GM23338 (cell line): ENCODE measurements around the gene SNHG17. TPM values are rescaled to one million over a fixed set of nuclear protein-coding genes. Genes with fewer than 3 reads are reported as not detected.

Experiments used
- ATAC-seq: fragments of 200-7000 bp; cut with Tn5 transposase; 3 replicates; pipeline ENCODE4 v1.9.1; 2020
- DNase-seq: peaks from one replicate; pipeline ENCODE4 v3.0.0-alpha.2; 2015; ENCODE audit warnings: low spot score
- H2AFZ ChIP-seq: fragments of 200-600 bp; sonication (generic); 2 replicates; pipeline ENCODE4 v1.8.0; 2016; ENCODE audit warnings: antibody characterized with exemption, mild to moderate bottlenecking, moderate library complexity
- H3F3A ChIP-seq: fragments of 200-600 bp; sonication (generic); replicated peaks from 2 replicates; pipeline ENCODE4 v1.8.0; 2017; ENCODE audit warnings: antibody characterized with exemption, mixed run types, low read depth
- H3K27ac ChIP-seq: fragments of 200-600 bp; sonication (generic); 2 replicates; pipeline ENCODE4 v1.6.1; 2016; ENCODE audit warnings: low read depth
- H3K27me3 ChIP-seq: fragments of 200-600 bp; sonication (generic); 2 replicates; pipeline ENCODE4 v1.8.0; 2016; ENCODE audit warnings: mild to moderate bottlenecking, mixed run types, moderate library complexity; ENCODE audit not compliant: insufficient read depth
- H3K36me3 ChIP-seq: fragments of 200-600 bp; sonication (generic); 2 replicates; pipeline ENCODE4 v1.8.0; 2016; ENCODE audit warnings: mild to moderate bottlenecking; ENCODE audit not compliant: insufficient read depth
- H3K4me1 ChIP-seq: fragments of 200-600 bp; sonication (generic); 2 replicates; pipeline ENCODE4 v1.8.0; 2016; ENCODE audit warnings: mild to moderate bottlenecking, moderate library complexity; ENCODE audit not compliant: insufficient read depth
- H3K4me2 ChIP-seq: fragments of 200-600 bp; sonication (generic); 2 replicates; pipeline ENCODE4 v1.7.1; 2017; ENCODE audit warnings: mixed run types
- H3K4me3 ChIP-seq: fragments of 200-600 bp; sonication (generic); 2 replicates; pipeline ENCODE4 v1.6.1; 2016; ENCODE audit warnings: mixed run types
- H3K79me2 ChIP-seq: fragments of 200-600 bp; sonication (generic); replicated peaks from 2 replicates; pipeline ENCODE4 v1.8.0; 2017; ENCODE audit warnings: mild to moderate bottlenecking; ENCODE audit not compliant: insufficient read depth
- H3K9me2 ChIP-seq: fragments of 200-600 bp; sonication (generic); 2 replicates; pipeline ENCODE4 v1.8.0; 2017; ENCODE audit not compliant: insufficient read depth
- H4K20me1 ChIP-seq: fragments of 200-600 bp; sonication (generic); replicated peaks from 2 replicates; pipeline ENCODE4 v1.8.0; 2017; ENCODE audit warnings: mild to moderate bottlenecking; ENCODE audit not compliant: insufficient read depth
- H3K27ac Mint-ChIP-seq: 2 replicates; pipeline ENCODE4 v1.8.0; 2020; ENCODE audit warnings: inconsistent platforms, mild to moderate bottlenecking, moderate library complexity, mixed read lengths
- H3K27me3 Mint-ChIP-seq: 3 replicates; pipeline ENCODE4 v1.8.0; 2022; ENCODE audit warnings: low read depth, mild to moderate bottlenecking, moderate library complexity, mixed read lengths, inconsistent platforms; ENCODE audit not compliant: insufficient read depth, poor library complexity
- H3K36me3 Mint-ChIP-seq: 3 replicates; pipeline ENCODE4 v1.8.0; 2021; ENCODE audit warnings: low read depth, mild to moderate bottlenecking, inconsistent platforms, moderate library complexity, mixed read lengths
- H3K4me1 Mint-ChIP-seq: 3 replicates; pipeline ENCODE4 v1.8.0; 2020; ENCODE audit warnings: mild to moderate bottlenecking, inconsistent platforms, mixed read lengths
- H3K4me3 Mint-ChIP-seq: 3 replicates; pipeline ENCODE4 v1.8.0; 2021; ENCODE audit warnings: moderate library complexity, mild to moderate bottlenecking, inconsistent platforms, mixed read lengths
- H3K9me3 Mint-ChIP-seq: 3 replicates; pipeline ENCODE4 v1.8.0; 2020; ENCODE audit warnings: moderate library complexity, mild to moderate bottlenecking, inconsistent platforms, mixed read lengths
- CREB1 ChIP-seq: fragments of 250-450 bp; sonication (Bioruptor Pico); IDR thresholded peaks from 2 replicates; pipeline ENCODE4 v1.5.0; 2020; ENCODE audit warnings: low read depth, mild to moderate bottlenecking, moderate library complexity
- CTCF ChIP-seq, 2 experiments: fragments of 200-600 bp in 1 of 2; sonication (generic) in 1 of 2; conservative IDR thresholded peaks; 2 replicates each; pipeline versions ENCODE4 v1.5.1 to v1.6.1; 2016 to 2017; ENCODE audit warnings: antibody characterized with exemption in 2 of 2, low read depth in 2 of 2, mild to moderate bottlenecking in 2 of 2, moderate library complexity in 1 of 2
- EZH2 ChIP-seq: fragments of 200-600 bp; sonication (generic); IDR thresholded peaks from one replicate; pipeline ENCODE4 v1.8.0; 2017; ENCODE audit warnings: antibody characterized with exemption, mild to moderate bottlenecking, low read depth; ENCODE audit not compliant: unreplicated experiment
- JUNB ChIP-seq: IDR thresholded peaks from one replicate; pipeline ENCODE4 v1.6.1; 2016; ENCODE audit warnings: antibody characterized with exemption; ENCODE audit not compliant: unreplicated experiment
- NANOG ChIP-seq: IDR thresholded peaks from 2 replicates; pipeline ENCODE4 v1.6.1; 2016; ENCODE audit warnings: antibody characterized with exemption, borderline replicate concordance
- polyA plus RNA-seq: library from polyadenylated mRNA; unstranded; fragments of >200 nt; fragmentation: Nextera tagmentation; extraction: Ambion mirVana; gene quantifications from 2 replicates; pipeline ENCODE4 v1.2.1, GENCODE V29; 2016
- total RNA-seq: library from RNA; depleted of rRNA; stranded (reverse); fragments of >200 nt; shearing (Covaris generic); gene quantifications from 2 replicates; pipeline ENCODE4 v1.2.3, GENCODE V29; 2014
- TF ChIP-seq, protein P1 (sequence below): IDR thresholded peaks from one replicate; pipeline ENCODE4 v1.6.1; 2018; ENCODE audit warnings: antibody characterized with exemption; ENCODE audit not compliant: unreplicated experiment
- TF ChIP-seq, protein P2 (sequence below): fragments of 250-450 bp; sonication (Bioruptor Pico); IDR thresholded peaks from 2 replicates; pipeline ENCODE4 v1.5.0; 2020; ENCODE audit warnings: mild to moderate bottlenecking, moderate library complexity

SNHG17 gene
- total and polyA plus RNA-seq, 2 experiments from 2014 or later, result 25.4 to 76.1 TPM

- Histone ChIP-seq H3K9me2 (no peaks in the 10 kb centered on the region), H3K27me3 (no peaks in the 10 kb centered on the region), H3F3A (no peaks in the 10 kb centered on the region), H3K36me3 (no peaks in the 10 kb centered on the region), H3K4me1 (peaks cover 6% of the 10 kb centered on the region), H4K20me1 (no peaks in the 10 kb centered on the region), H2AFZ (no peak overlapping the region), H3K79me2 (0 out of 2 replicates have a peak, but pooled peaks cover 5% of the 10 kb centered on the region), H3K27ac (no peak overlapping the region), H3K4me2 (no peak overlapping the region), H3K4me3 (no peak overlapping the region)
- ATAC-seq, result no peak
- Mint-ChIP-seq H3K4me1 (peaks cover 18% of the 10 kb centered on the region), H3K9me3 (no peaks in the 10 kb centered on the region), H3K27ac (no peak overlapping the region), H3K36me3 (peaks cover 22% of the 10 kb centered on the region), H3K4me3 (no peak overlapping the region), H3K27me3 (peaks cover 15% of the 10 kb centered on the region)
- no peak for DNase-seq
- TF ChIP-seq CREB1 (CRISPR knock-in tag) (no peak), CTCF (conservative IDR thresholded peaks at IDR 0.05; ENCODE audit: low read depth in 2 of 2) (no peak), EZH2 (no peak), NANOG (no peak)
Measured at GRCh38 chr20:38445381-38445796, 10.3 kb upstream of the SNHG17 start.

DNA sequence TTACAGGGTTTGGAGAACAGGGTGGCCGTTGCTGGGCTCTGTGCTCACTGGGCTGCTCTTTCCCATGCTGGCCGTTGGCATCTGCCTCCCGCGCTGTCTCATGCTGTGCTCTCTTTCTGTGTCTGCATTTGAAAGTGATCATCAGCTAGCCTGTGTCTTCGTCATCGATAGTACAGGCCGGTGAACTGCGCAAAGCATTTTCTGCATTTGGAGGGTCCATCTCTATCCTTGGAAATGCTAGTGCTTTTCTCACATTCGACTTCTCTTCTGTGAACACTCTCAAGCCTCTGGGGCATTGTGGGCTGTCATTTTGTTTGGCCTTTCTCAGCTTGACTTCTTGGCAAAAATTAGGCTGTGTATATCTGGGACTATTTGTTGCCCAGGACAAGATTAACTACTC lies 6.8 kb upstream of the SNHG17 start:
- H3K4me2 ChIP-seq, result no peak overlapping the region
- H2AFZ ChIP-seq, result peak overlapping the region; percentile 70; the same call in 1 of the 2 replicates
- H3K27ac ChIP-seq, result no peak overlapping the region
- Mint-ChIP-seq H3K4me3 (no peak overlapping the region), H3K27me3 (peaks cover 8% of the 10 kb centered on the region), H3K9me3 (no peaks in the 10 kb centered on the region), H3K36me3 (no peaks in the 10 kb centered on the region), H3K4me1 (peaks cover 8% of the 10 kb centered on the region; the same call in 1 of the 3 replicates), H3K27ac (no peak overlapping the region)
- DNase-seq (no peak), ATAC-seq (peak; percentile 15; the same call in 2 of the 3 replicates)
- no peaks in the 10 kb centered on the region for H4K20me1 ChIP-seq
- H3K4me1 ChIP-seq, result no peaks in the 10 kb centered on the region
- no peaks in the 10 kb centered on the region for H3K36me3 ChIP-seq
- H3K9me2 ChIP-seq, result no peaks in the 10 kb centered on the region
- H3K79me2 ChIP-seq, result no peaks in the 10 kb centered on the region
- no peaks in the 10 kb centered on the region for H3F3A ChIP-seq
- no peaks in the 10 kb centered on the region for H3K27me3 ChIP-seq
- H3K4me3 ChIP-seq, result no peak overlapping the region
- TF ChIP-seq JUNB (no peak), CTCF (conservative IDR thresholded peaks at IDR 0.05; ENCODE audit: low read depth in 2 of 2) (no peak)
- TF ChIP-seq, protein P1, sequence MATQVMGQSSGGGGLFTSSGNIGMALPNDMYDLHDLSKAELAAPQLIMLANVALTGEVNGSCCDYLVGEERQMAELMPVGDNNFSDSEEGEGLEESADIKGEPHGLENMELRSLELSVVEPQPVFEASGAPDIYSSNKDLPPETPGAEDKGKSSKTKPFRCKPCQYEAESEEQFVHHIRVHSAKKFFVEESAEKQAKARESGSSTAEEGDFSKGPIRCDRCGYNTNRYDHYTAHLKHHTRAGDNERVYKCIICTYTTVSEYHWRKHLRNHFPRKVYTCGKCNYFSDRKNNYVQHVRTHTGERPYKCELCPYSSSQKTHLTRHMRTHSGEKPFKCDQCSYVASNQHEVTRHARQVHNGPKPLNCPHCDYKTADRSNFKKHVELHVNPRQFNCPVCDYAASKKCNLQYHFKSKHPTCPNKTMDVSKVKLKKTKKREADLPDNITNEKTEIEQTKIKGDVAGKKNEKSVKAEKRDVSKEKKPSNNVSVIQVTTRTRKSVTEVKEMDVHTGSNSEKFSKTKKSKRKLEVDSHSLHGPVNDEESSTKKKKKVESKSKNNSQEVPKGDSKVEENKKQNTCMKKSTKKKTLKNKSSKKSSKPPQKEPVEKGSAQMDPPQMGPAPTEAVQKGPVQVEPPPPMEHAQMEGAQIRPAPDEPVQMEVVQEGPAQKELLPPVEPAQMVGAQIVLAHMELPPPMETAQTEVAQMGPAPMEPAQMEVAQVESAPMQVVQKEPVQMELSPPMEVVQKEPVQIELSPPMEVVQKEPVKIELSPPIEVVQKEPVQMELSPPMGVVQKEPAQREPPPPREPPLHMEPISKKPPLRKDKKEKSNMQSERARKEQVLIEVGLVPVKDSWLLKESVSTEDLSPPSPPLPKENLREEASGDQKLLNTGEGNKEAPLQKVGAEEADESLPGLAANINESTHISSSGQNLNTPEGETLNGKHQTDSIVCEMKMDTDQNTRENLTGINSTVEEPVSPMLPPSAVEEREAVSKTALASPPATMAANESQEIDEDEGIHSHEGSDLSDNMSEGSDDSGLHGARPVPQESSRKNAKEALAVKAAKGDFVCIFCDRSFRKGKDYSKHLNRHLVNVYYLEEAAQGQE, result no peak
- TF ChIP-seq, protein P2, sequence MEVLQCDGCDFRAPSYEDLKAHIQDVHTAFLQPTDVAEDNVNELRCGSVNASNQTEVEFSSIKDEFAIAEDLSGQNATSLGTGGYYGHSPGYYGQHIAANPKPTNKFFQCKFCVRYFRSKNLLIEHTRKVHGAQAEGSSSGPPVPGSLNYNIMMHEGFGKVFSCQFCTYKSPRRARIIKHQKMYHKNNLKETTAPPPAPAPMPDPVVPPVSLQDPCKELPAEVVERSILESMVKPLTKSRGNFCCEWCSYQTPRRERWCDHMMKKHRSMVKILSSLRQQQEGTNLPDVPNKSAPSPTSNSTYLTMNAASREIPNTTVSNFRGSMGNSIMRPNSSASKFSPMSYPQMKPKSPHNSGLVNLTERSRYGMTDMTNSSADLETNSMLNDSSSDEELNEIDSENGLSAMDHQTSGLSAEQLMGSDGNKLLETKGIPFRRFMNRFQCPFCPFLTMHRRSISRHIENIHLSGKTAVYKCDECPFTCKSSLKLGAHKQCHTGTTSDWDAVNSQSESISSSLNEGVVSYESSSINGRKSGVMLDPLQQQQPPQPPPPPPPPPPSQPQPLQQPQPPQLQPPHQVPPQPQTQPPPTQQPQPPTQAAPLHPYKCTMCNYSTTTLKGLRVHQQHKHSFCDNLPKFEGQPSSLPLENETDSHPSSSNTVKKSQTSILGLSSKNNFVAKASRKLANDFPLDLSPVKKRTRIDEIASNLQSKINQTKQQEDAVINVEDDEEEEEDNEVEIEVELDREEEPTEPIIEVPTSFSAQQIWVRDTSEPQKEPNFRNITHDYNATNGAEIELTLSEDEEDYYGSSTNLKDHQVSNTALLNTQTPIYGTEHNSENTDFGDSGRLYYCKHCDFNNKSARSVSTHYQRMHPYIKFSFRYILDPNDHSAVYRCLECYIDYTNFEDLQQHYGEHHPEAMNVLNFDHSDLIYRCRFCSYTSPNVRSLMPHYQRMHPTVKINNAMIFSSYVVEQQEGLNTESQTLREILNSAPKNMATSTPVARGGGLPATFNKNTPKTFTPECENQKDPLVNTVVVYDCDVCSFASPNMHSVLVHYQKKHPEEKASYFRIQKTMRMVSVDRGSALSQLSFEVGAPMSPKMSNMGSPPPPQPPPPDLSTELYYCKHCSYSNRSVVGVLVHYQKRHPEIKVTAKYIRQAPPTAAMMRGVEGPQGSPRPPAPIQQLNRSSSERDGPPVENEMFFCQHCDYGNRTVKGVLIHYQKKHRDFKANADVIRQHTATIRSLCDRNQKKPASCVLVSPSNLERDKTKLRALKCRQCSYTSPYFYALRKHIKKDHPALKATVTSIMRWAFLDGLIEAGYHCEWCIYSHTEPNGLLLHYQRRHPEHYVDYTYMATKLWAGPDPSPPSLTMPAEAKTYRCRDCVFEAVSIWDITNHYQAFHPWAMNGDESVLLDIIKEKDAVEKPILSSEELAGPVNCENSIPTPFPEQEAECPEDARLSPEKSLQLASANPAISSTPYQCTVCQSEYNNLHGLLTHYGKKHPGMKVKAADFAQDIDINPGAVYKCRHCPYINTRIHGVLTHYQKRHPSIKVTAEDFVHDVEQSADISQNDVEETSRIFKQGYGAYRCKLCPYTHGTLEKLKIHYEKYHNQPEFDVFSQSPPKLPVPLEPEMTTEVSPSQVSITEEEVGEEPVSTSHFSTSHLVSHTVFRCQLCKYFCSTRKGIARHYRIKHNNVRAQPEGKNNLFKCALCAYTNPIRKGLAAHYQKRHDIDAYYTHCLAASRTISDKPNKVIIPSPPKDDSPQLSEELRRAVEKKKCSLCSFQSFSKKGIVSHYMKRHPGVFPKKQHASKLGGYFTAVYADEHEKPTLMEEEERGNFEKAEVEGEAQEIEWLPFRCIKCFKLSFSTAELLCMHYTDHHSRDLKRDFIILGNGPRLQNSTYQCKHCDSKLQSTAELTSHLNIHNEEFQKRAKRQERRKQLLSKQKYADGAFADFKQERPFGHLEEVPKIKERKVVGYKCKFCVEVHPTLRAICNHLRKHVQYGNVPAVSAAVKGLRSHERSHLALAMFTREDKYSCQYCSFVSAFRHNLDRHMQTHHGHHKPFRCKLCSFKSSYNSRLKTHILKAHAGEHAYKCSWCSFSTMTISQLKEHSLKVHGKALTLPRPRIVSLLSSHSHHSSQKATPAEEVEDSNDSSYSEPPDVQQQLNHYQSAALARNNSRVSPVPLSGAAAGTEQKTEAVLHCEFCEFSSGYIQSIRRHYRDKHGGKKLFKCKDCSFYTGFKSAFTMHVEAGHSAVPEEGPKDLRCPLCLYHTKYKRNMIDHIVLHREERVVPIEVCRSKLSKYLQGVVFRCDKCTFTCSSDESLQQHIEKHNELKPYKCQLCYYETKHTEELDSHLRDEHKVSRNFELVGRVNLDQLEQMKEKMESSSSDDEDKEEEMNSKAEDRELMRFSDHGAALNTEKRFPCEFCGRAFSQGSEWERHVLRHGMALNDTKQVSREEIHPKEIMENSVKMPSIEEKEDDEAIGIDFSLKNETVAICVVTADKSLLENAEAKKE (CRISPR knock-in tag), result no peak
